Globus pallidus (tissue), 1 donor: ENCODE measurements around the gene EBF3.

Experiments
- DNase-seq: peaks from one replicate; pipeline ENCODE4 v3.0.0-alpha.2; 2015; ENCODE audit warnings: low spot score

The EBF3 gene

DNA sequence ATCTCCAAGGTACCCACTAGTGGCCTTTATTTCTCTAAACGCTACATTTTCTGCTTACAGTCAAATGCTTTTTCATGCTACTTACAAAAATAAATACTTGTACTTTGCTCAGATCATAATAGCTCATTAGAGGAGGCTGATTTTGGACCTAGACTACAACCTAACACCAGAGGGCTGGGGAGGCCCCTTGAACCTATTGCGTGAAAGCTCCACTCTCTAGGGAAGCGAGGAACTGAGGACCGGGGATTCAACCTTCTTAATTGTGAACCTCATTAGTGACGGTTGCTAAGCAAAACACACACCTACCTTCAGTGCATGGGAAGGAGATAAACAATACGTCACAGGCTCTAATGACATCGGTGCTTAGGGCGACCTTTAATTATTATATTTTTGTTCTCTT lies 92.1 kb downstream of the EBF3 start:
- DNase-seq: no peak

DNA sequence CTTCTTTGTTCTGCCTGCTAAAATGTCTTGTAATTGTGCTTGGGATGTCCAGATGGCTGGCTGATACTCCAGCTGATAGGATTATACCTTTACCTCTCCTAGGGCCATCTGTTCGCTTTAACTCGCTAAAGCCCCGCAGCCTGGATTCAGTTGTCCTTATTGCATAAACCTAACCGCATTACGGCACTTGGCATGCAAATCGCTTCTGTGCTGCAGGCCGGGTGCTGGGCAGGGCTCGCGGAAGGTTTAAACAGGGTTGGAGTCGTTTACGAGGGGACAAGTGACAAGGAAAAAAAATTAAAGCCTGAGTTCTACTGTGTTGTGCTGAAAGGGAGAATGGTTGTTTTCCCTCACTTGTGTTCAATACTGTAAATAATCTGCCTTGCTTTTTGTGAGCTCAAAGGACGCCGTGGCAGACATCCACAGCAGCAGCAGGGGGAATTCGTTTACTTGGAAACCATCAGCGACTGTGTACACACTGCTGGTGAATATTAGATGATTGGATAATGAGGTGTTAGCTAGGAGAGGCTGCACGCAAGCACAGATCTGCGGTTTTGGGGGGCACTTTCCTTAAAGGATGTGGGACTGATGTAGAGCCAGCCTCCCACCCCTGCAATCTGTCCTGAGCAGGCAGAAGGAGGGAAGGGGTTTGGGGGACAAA lies 93.0 kb downstream of the EBF3 start:
- DNase-seq: no peak

DNA sequence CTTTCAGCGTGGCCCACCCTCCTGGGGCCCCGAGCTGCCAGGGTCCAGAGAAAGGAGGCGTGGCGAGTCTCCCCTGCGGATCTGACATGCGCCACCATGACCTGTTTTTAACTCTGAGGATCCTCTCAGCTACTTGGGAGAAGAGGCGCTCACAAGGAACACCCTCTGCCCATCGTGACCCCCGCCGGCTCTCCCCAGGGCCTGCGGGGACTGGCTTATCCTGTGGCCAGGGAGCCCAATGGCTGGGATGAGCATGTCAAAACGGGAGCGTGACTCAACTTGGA lies 93.7 kb downstream of the EBF3 start:
- no peak for DNase-seq

DNA sequence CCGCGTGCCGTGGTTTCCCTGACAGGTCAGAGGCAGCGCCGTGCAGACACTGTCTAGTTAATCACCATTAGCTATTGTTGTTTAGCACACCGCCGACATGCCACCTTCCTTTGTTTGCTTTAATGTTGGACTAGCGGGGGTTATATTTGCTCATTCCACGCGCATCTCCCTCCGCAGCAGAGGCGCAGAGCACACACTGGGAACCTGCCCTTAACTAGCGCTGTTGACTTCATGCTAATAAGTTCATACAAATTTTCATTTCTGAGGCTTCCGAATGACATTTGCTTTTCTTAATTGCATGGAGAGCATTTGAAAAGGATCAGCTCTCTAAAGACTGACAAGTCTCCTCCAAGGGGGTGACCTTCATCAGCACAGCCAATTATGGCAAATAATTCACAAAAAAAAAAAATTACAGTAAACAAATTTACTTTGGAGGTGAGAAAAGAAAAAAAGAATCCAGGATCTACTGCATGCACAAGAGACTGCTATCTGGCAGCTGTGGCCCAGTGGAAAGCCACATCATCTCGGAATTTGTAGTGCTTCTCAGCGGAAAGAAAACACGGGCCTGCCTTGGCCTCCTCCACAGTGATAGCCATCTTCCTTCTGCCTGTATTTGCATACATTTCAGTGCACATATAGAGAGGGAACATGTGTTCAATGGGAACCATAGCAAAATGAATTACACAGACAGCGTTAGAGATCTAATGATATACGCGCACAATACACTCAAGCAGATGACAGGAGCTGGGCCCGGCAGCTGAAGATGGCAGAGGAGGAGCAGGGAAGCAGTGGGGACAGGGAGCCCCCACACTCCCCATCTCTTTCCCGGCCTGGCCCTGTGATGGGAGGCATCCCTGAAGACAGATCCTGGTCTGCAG lies 94.2 kb downstream of the EBF3 start:
- DNase-seq: no peak

DNA sequence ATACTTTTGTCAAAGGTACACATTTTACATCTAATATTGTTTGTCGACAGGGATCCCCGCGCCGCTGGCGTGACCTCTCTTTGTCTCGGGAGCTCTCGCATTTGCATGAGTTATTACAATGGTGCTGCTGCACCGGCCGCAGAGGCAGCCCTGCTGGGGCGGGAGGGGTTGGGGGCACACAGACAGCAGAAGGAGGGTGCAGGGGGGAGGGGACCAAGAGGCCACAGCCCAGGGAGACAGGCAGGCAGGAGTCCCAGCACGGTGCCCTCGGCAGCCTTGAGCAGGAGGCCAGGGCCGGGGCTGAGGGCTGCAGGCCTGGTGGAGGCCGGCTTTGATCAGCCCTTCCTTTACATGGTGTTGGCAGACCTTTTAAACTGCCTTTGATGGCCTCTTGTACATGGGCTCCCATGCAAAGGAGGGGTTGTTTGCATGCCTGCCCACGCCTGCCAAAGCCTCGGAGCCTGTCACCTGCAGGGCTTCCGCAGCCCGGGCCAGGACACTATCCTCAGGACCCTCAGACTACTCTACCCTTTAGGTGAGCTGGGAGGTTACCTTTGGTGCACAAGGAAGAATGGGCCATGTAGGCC lies 95.5 kb downstream of the EBF3 start:
- no peak for DNase-seq

DNA sequence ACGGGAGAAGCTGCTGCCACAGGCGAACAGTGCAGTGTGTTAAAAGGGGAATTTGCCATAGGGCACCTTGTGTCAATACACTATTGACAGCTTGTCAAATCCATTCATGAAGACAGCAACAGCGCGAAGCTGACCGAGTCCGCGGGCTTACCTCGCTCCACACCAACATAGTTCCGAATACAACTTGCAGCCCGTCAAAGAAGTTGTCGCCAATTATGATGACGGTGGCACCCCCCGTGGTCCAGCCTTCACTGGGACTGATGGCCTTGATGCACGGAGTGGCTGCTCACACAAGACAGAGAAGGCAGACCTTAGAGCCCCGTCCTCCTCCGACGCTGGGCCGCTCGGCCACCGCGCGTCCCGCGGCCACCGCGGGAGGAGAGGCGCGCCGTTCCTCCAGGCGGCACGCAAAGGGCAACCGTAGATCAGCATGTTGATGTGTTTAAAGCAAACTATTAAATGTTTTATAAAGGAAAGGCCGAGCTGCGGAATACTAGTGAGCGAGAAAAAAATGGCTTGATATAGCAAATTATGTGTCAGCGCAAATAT lies 96.4 kb downstream of the EBF3 start:
- DNase-seq: no peak

DNA sequence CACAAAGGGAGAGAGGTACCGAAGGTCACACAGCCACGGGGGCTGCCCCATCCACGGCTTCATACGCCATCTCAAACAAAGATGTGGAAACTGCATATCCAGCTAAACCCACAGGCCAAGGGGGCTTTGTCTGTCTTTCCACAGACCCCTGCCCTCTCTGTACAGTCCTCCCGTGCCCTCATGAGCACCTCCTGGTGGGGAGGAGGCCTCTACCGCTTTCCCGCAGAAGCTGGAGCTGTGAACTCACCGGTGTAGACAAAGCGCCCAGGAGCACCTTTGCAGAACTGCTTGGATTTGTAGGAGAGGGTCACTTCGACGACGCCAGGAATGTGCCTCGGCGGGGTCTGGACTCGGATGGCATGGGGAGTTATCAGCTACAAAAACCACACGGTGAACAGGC lies 97.2 kb downstream of the EBF3 start:
- no peak for DNase-seq

DNA sequence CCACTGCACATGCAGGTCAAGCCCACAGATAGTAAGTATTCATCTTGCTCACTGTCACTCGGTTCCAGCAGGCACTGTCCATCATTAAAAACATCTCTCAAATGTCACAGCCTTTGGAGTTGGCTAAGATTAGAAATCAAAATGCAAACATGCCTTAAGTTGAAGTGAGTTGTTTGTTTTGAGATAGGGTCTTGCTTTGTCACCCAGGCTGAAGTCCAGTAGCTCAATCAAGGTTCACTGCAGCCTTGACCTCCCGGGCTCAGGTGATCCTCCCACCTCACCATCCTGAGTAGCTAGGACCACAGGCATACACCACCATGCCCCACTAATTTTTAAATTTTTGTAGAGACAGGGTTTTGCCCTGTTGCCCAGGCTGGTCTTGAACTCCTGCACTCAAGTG lies 98.1 kb downstream of the EBF3 start:
- no peak for DNase-seq

DNA sequence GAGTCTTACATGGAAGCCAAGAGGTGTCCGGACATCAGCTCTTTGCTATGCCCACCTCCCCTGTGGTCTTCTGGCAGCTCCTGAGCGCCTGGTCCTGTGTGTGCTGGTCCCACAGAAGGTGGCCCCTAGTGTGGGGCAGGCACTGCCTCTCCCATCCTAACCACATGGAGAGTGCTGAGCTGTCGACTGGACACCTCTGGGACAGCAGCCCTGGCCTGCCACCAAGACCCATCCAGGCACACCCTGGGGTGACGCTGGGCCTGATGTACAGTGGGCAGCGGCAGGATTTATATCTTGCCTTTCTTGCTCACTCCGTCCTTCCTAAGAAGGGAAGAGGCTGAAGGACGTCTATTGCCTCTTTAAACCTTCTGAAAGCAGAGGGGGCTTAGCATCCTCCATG lies 98.7 kb downstream of the EBF3 start:
- no peak for DNase-seq

DNA sequence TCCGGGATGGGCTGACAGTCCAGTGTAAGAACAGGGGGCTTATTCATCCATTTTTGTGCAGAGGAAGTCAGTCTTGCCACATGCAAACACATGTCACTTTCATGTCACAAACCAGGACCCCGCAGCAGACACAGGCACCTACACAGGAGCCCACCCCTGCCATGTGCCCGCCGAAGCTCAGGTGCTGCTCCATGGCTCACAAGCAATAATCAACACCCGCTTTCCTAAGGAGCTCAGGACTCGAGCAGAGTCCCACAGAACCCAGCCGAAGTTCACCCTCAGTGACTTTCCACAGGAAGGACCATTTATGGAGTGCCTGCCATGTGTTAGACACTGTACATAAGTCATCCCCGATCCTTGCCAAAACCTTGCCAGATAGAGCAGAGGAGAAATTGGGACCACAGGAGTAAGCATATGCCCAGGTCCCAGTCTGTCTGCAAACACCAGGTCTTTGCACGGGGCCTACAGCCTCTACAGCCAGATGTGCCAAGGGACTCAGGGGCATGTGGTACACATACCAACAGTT lies 99.4 kb downstream of the EBF3 start:
- DNase-seq: no peak

DNA sequence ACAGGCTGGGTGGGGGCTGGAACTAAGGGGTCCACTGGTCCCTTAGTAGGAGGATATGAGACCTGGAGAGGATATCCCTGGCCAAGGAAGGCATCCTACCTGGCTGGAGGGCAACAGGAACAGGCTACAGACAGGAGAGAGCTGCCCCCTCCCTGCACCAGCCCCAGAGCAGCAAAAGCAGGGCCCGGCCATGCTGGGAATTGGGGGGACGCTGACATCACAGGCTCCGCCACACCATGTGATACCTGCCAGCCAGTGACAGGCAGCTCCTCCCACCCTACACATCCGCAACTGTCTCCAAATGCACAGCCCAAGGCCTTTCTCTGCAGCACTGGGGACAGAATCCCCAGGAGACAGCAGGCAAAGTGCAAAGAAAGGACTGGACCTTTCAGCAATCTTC lies 100.0 kb downstream of the EBF3 start:
- no peak for DNase-seq

DNA sequence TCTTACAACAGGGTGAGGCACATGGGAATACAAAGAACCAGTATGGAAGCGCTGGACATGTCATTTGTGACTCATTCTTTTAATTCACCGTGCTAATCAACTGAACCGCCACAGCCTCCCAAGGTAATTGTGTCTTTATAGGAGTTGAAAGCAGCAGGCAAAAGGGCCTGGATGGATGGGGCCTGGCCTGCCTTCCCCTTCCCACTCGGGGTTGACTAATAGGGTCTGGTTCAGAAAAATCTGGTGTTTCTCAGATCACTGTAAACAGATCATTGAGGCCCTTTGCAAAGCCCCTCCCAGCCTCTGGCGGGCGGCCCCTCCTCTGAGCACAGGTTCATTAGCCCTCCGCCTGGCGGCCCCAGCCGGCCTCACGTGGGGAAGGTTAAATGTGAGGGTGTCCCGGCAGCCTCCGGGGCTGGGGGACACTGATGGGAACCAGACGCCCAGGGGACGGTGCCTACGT lies 100.8 kb downstream of the EBF3 start:
- no peak for DNase-seq

DNA sequence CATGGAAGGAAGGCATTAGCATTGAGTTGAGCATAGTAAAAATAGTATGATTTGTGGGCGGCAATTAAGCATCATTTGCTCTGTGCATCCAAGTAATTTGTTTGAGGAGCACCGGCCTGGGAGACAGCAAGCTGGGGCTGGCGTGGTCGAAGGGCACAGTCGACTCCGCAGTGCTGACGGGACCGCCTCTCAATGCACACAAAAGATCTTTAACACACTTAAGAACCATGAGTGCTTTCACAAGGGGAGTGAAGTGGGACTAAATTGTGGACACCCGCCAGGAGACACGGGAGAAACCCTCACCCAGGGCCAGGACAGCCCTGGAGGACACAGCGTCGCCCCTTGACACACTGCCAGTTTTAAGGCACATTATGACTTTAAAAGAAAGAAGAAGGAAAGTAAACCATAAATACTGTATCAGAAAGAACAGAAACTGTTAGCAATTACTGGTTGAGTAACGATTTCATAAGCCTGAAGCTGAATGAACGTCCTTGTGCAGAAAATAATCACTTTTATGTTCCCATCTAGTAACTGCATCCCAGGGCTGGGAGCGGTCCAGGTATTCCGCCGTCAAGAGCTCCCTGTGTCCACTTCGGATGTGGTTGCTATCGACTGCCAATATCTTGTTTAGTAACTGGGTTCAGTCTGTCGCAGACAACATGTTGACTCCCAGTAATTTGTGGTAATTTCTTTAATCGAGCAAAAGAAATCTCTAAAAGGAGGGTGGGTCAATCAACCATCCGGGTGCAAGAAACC lies 102.1 kb downstream of the EBF3 start:
- no peak for DNase-seq

DNA sequence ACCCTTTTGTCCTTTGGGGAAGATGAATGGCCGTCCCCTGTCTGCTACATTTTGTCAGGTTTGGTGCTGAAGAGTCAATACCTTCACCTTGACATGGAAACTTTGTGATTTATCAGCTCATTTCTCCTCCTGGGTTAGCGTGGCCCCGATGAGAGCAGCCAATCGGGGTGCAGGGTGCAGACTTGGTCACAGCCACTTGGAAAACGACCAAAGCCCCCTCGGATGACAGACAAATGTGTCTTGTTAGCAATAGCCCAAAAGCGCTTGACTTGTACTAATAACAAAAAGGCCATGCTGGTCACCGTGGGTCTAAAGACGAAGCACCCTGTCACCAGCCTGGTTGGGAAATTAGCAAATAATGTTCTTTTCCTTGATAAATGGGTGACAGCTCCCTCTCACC lies 103.7 kb downstream of the EBF3 start:
- DNase-seq: no peak

DNA sequence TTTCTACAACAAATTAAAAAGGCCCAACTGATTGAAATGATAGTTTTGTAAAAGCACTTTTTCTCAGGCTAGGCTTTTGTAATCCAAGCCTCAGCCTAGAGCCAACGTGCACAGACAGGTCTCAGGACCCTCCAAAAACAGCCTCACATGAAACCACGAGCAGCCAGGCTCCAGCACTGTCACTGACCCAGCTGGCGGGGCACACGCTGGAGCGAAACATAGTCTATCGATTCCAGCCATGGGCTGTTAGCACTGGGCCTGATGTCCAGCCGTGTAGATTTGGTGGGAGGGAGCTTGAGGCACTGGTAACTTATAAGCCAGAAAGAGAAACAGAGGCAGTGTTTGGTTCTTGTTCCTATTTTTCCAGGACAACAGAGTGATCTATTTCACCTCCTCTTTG lies 104.5 kb downstream of the EBF3 start:
- no peak for DNase-seq

DNA sequence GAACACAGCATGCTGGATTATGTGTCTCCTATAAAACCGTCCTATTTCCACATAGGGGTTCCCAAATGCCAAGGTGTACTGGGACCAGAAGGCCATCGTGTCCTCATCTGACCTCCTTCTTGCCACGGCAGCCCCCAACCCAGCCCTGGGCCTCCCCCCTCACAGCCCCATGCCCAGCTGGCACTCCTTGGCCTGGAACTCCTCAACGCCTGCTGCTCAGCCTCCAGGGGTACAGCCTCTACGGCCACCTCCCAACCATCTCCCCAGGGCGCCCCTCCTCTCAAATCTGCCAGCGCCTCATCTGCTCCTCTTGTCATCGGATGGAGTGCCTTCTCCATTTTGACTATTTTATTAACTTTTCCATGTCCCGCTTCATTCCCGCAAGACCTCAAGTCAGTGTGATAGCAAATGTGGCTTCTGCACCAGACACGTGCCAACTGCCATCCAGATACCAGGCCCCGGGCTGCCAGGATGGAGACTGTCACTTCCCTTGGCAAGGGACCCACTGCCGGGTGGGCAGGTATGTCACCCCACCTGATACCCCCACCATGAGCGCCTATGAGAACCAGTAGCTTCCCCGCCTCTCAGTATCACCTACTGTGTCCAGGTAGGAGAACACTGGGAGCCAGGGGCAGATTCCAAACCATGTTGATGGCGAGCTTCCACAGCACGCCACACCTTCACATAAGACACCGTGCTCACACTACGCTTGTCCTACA lies 106.7 kb downstream of the EBF3 start:
- no peak for DNase-seq

DNA sequence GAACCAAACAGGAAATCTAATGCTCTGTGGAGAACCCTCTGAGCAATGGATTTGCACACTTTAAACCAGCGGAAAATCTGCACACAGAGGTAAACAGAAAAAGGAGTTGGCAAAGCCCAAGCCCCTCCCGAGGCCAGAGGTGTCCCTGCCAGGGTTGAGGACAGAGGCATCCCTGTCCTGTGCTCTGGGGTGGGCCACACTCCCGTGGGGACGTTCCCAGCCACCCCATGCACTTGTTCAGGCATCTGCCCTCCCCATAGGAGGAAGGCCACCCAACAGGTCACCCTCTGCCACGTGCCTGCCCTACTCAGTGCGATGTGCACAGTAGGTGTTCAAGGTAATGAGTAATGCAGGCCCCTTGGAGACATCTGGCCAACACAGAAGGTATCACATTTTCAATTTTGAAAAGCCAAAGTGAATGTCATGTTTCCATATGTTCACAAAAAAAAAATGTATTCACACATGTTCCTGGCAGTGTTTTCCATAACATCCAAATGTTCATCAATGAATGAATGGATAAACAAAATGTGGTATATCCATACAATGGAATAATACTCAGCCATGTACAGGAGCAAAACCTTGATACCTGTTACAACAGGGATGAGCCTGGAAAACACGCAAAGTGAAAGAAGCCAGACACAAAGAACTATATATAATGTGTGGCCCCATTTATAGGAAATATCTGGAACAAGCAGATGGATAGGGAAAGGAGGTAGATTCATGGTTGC lies 108.1 kb downstream of the EBF3 start:
- no peak for DNase-seq

DNA sequence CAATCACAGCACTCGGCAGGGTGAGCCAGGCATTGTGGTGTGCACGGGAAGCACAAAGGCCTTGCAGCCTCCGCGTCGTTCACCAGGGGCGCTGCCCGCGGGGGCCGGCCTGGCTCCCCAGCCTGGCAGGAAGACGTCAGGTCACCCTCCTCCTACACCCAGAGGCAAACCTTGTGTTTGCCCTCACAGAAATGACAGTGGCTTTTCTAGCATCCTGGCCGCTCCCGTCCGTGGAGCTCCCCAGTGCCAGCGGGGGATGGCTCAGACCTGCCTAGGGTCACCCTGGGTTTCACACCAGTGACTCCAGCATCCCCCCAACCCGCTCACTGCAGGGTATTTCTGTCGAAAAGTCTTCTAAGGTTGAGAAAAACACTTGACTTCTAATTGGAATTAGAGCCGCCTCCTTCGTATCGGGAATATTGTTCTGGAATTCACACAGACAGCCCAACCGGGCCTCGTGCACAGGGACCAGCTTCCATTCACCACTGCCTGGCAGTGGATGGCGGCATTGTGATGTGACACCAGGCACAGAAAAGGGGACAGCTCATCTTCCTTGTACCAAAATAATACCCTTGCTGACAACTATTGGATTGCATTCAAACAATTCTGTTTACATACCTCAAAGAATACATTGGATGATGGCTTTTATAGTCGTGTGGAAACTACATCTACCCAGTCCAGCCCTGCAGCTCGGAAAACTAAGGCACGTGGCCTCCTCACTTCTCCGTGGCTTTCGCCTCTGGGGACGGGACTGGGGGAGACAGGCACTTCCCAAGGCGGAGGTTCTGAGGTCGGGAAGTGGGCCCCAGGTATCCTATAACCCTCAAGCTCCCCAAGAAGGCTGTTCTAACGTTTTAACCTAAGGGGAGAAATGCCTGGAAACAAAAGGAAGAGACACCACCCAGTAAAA lies 109.0 kb downstream of the EBF3 start:
- DNase-seq: no peak

DNA sequence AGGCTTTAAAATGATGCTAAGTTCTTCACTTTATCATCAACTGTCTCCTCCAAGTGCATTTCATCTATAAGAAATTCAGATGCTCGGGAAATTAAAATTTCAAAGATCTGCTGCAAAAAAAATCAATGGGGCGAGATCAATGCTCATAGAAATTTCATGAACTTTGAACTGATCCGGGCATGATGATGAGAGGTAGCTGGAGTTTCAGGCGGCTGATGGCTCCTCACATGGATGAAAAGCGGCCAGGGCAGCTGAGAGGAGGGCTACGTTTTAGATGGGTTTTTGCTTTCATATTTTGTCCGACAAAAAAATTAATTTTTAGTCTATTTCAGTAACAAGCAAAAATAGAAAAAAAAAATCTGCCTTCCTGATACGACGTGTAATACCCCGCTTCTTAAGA lies 109.9 kb downstream of the EBF3 start:
- no peak for DNase-seq

DNA sequence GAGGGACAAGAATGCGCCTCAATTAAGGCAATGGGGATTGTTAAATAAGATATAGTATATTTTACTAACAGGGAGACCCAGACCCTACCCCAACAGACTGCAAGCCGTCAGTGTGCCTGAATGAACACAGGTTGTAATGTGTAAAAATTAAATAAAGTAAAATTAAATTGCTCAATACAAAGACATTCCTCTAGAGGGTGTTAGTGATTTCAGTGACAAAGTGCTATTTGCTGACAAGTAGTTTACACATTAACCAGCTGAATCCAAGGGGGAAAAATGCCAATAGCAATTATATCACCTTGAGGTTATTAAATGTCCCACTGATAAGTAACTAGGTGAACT lies 110.5 kb downstream of the EBF3 start:
- DNase-seq: no peak
